NCI-H2196 (cell line): ENCODE results near the gene SMAGP.
"Not testable (repeated sequence)": the region's sequence is repeated elsewhere in the genome, so short reads cannot be mapped to it uniquely, and the experiment has no call there.

Experiments
- DNase-seq: peaks from one replicate; lab custom pipeline; 2025; ENCODE audit not compliant: unreplicated experiment; lab: John Stamatoyannopoulos, UW

Gene SMAGP

DNA sequence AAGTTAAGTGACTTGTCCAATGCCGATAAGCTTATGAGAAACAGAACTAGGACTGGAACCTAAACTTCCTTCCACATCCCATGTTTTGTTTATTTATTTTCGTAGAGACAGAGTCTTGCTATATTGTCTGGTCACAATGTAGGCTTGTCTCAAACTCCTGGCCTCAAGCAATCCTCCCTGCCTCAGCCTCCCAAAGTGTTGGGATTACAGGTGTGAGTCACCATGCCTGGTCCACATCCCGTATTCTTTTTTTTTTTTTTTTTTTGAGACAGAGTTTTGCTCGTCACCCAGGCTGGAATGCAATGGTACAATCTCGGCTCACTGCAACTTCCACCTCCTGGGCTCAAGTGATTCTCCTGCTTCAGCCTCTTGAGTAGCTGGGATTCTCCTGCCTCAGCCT, 43.1 kb downstream of the SMAGP start:
- not testable (repeated sequence) for DNase-seq

DNA sequence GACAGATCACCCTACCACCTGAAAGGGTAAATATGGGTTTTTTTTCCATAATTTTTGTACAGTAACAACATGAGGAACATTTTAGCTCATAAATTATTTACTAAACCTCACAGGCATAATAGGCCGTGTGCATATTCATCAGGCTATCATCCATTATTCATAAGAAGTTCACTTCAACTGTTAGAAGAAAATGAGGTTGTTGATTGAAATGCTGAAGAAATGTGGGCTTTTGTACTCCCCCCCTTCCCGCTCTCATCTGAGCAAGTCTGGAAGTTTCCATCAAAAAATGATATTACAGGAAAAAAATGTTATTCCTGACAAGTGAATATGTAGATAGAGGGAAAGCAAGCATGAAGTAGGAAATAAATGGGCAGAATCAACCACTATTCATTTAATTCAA, 44.4 kb downstream of the SMAGP start:
- DNase-seq: no peak

DNA sequence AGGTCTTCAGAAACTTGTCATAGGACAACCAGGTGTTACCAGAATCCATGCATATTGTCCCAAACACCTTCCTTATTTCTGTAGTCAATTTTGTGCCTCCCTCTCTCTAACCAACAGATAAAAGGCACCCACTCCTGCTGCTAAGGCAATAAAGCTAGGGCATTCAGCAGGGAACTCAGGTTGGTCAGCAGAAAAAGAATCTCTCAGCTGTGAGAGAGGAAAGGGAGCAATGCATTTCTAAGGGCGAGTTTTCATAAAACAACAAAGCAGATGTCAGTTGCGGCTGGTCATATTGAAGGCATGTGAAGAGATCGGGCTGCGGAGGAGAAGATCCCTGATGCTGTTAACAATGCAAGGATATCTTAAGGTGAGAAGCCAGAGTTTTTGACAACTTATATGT, 45.0 kb downstream of the SMAGP start:
- no peak for DNase-seq

DNA sequence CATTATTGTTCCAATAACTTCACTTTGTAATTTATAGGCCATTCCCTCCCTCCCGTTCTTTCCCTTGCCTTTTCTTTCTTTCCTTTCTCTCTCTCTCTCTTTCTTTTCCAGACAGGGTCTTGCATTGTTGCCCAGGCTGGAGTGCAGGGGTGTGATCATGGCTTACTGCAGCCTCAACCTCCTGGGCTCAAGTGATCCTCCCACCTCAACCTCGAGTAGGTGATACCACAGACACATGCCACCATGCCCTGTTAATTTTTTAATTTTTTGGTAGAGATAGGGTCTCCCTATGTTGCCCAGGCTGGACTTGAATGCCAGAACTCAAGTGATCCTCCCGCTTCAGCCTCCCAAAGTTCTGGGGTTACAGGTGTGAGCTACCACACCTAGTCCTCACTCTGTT, 45.6 kb downstream of the SMAGP start:
- DNase-seq: no peak

DNA sequence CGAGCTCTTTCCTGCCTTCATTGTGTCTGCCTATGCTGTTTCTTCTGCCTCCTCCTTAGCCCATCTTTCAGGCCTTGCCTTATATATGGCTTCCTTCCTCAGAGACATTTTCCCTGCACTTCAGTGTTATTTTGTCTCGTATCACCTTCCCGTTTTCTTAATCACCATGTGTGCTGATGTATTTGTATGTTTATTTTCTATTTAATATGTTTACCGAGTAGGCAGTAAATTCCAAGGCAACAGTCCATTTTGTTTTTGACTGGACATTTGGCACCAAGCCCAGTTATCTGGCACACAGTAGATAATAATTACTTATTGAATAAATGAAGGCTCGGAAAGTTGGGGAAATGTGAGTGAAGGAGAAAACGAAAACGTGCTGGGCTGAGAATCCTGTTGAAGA, 47.8 kb downstream of the SMAGP start:
- DNase-seq: peak; percentile 49

DNA sequence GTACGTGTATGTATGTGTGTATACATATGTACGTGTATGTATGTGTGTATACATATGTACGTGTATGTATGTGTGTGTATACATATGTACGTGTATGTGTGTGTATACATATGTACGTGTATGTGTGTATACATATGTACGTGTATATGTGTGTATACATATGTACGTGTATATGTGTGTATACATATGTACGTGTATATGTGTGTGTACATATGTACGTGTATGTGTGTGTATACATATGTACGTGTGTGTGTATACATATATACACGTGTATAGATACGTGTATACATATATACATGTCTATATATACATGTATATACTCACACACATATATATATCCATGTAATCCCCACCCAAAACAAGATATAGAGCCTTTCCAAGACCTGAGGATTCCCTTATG, 50.4 kb downstream of the SMAGP start:
- DNase-seq: not testable (repeated sequence)

DNA sequence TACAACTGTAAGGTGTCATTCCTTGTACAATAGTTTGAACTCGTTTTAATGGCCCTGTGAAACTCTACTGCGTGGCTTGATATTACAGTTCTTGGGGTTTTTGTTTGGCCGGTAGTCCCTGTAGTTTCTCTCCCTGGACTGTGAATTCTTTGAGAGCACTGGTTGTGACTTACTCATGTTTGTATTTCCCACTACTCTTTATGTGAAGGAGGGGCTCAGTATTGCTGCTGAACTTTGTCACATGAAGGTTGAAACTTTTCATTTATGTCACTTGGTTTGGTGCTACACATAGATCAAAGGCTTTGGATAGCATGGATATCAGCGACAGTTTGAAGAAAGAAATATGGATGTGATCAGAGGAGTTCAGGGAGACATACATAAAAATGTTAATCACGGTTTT, 50.9 kb downstream of the SMAGP start:
- no peak for DNase-seq

DNA sequence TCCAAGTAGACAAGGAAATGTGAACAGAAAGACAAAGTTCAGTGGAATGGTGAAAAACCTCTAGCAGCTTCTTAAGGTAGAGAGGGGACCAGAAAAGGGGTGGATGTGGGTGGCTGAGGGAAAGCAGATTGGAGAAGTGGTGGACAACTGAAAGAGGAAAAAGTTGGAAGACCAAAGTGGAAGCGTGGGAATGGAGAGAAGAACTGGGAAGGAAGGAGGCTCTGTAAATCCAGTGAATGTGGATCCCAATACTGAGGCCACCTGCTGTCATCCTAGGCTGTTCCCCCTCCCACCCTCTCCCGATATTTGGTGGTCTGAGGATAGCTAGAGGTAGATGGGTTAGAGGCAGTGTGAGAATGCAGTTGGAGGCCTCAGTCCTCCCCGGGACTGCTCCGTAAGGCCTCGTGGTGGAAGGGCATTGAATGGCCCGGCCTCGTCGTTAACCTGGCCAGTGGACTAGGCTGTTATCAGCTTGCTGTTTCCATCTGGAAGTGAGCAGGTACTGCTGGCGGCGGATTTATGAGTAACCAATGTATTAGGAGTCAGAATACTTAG, 51.5 kb downstream of the SMAGP start:
- peak; percentile 17 for DNase-seq

DNA sequence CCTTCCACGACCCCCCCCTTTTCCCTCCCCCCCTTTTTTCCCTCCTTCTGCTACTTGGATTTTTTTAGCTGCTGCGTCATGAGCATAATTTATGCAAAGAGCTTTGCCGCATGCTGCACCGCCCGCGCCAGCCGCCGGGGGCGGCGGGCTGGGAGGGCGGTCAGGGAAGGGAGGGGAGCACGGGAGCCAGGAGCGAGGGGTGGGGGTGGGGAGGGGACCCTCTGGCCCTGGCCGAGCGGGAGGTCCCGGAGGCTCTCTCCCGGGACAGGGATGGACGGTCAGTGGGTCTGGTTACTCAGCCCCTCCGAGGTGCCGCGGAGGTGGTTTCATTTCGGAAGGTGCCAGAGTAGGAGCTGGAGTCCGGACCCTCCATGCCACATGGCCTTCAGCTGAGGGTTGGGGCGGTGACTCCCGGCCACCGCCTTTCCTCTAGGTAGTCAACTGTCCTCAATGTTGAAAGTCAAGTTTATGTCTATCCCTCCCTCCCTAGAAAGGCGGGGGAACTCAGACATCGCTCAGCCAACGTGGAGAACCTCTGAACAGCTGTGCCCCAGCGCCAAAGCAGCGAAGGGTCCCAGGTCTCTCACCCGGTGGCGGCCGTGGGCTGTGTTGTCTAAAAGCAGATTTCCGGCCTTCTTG, 52.1 kb downstream of the SMAGP start, which contains the start of gene POU6F1:
TSS of gene POU6F1 (minus strand) at position 95 of the 639 bp plus-strand sequence. CDS start 11,226 bp downstream, outside the sequence.
- peak; percentile 74 for DNase-seq

DNA sequence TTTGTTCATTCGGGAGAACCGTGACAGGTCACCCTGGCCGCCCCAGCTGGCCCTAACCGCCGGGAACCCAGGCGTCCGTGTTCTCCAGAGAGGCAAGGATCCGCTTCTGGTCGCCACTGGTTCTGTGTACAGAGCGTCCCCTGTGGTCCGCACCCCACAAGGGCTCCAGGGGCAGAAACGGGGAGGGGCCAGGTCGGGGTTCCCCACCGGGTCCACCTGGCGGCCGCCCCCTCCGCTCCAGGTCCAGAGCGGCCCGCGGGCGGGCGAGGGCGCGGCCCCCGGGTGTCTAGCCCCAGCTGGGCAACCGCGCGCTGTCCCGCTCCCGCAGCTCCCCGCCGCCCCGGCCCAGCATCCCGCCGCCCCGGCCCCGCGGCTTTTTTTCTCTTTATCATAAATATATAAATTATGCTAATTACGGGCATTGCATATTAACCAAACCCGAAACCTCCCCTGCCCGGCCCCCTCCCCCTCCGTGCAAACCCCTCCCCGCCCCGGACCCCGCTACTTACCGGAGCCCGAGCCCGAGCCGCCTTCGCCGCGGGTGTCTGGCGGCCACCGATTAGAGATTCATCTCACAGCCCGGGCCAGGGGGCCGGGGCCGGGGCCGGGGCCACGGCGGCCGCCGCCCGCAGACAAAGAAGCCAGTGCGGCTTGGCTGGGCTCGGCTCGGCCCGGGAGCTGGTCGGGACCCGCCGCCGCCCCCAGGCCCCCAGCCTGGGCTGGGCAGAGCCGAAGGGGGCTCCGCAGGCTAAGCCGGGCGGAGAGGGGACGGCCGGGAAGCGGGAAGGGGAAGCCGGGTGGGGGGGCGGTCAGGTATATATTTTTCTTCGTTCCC, 52.9 kb downstream of the SMAGP start:
- peak; percentile 41 for DNase-seq

DNA sequence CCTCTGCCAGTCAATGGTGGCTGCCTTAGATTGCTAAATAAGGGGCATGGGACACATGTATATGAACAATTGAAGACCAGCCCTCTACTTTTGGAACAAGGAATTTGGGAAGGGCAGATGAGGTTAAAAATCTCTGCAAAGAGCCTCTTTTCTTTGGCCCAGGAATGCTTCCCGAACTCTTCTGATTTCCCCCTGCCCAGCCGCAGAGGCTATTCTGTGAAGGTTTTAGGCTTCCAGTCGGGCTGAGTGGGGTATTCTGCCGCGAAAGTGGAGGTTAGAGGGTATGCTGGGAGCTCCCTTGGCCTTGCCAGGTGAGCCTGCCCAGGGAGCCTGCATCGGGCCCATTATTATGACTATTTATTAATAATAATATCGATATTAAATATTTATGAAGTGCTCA, 53.6 kb downstream of the SMAGP start:
- no peak for DNase-seq

DNA sequence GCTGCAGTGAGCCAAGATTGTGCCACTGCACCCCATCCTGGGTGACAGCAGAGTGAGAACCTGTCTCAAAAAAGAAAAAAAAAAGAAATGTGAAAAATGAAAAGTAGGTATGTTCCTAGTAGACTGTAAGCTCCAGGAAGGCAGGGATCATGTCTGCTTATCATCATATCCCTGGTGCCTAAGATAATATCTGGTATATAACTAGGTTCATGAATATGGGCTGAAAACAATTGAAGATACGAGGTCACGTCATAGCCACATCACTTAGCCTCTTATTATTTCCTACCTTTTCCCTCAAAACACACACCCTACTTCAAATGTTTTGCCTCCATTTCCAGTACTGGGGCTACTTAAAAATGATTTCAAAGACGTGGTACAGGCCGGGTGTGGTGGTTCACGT, 55.3 kb downstream of the SMAGP start:
- no peak for DNase-seq

DNA sequence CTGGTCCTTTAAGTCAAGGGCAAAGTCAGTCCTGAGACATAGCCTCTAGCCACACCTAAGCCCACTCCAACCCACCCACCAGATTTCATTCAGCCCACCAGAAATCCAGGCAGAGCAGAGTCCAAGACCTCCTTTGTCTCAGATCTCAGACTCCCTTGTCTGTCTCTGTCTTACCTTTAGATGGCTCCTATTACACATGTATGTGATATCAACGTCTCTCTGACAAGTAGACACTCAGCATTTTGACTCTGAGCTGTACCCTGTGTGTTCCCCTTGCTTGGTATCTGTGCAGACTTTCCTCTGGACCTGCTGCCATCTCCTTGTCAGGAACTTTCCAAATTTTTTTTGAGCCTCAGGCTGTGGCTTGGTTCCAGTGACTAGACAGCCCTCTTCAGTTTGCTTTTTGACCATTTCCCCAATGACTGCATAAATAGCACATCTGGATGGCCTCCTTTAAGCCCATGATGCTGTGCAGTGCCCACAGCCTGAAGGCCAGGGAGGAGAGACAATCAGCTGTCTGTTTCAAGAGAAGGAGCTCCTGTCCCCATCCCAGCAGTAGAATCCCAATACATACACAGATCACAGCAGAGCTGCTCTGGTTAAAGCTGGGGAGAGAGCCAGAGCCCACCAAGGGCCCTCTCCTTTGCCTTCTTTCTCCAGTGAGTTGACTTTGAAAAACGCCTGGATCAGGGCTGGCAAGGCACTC, 59.4 kb downstream of the SMAGP start:
- no peak for DNase-seq

DNA sequence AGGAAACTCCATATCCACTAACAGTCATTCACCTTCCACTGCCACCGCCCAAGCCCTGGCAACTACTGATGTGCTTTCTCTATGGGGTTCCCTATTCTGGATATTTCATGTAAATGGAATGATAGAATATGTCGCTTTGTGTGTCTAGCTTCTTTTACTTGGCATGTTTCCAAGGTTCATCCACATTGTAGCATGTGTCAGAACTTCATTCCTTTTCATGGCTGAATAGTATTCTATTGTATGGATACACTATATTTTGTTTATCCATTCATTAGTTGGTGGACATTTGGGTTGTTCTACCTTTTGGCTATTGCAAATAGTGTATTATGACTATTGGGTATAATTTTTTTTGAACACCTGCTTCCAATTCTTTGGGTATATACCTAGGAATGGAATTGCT, 61.0 kb downstream of the SMAGP start:
- DNase-seq: no peak

DNA sequence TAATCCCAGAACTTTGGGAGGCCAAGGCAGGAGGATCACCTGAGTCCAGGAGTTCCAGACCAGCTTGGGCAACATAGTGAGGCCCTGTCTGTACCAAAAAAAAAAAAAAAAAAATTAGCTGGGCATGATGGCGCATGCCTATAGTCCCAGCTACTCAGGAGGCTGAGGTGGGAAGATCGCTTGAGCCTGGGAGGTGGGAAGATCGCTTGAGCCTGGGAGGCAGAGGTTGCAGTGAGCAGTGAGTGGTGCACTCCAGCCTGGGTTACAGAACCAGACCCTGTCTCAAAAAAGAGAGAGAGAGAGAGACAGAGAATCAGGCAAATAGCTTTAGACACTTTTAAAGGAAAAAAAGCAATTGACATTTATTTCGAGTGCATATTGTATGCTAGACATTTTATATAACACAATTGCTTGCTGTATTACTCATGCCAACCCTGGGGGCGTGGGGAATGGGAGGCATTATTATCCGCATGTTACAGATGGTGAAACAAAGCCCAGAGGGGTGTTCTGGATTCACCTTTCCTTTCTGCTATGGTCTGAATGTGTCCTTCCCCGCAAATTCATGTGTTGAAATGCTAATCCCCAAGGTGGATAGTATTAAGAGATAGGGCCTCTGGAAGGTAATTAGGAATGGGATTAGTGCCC, 62.1 kb downstream of the SMAGP start:
- no peak for DNase-seq

DNA sequence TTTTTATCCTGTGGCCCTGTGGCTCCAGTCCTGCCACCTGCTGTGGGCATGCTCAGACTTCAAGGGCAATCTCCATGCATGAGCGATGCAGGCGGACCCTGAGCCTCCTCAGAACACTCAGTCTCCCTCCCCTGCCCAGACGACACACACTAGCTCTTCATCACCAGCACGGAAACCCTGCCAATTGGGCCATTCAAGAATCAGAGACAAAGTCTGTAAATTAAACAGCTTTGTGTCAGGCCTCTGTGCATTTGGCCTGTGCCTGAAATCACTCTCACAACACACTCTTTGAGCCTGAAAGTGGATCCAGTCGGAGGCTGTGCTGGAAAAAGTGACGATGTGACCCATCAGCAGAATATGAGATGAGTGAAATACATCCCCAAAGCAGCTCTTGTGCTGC, 64.9 kb downstream of the SMAGP start:
- DNase-seq: no peak

DNA sequence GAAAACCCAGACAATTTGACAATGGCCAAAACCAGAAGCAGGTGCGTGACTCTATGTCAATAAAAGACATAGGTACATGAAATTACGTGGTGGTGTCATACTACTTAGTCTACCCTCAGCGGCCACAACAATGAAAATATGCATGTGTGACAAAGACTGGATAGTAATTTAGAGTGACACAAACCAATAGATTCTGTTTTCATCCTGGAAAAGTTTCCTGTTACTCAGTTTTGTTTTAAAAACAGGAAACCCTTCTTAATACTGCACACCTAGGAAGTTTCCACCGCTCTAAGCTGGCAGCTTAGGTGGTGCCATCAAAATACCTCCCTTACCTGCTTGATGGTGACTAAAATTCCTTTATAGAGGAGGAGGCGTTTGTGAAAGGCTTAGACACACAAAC, 67.5 kb downstream of the SMAGP start:
- DNase-seq: no peak

DNA sequence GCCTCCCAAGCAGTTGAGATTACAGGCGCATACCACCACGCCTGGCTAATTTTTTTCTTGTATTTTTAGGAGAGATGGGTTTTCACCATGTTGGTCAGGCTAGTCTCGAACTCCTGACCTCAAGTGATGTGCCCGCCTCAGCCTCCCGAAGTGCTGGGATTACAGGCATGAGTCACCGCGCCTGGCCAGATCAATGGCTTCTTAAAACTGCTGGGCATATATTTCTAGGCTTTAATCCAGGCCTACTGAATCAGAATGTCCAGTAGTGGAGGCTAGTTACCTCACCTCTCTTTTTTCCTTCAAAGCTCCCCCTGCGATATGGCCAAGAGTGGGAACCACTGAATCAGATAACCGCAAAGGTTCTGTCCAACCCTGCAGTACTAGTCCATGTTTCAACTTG, 69.4 kb downstream of the SMAGP start:
- no peak for DNase-seq

DNA sequence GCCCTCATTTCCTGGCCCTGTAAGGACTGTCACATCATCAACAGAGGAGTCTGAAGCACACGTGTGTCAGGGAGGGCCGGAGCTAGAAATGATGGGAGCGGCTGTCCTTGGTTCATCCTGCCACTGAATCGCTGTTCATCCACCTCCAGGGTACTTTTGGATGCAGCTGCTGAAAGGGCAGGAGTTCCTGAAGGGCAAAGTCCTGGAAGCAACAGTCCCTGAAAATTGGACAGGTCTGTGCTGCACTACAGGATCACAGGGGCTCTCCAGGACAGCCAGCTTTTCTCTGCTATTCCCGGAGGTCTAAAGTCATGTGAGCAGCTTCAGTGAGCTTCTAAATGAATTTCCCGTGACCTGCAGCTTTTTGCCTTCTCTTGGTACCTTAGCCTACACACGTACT, 70.1 kb downstream of the SMAGP start:
- no peak for DNase-seq

DNA sequence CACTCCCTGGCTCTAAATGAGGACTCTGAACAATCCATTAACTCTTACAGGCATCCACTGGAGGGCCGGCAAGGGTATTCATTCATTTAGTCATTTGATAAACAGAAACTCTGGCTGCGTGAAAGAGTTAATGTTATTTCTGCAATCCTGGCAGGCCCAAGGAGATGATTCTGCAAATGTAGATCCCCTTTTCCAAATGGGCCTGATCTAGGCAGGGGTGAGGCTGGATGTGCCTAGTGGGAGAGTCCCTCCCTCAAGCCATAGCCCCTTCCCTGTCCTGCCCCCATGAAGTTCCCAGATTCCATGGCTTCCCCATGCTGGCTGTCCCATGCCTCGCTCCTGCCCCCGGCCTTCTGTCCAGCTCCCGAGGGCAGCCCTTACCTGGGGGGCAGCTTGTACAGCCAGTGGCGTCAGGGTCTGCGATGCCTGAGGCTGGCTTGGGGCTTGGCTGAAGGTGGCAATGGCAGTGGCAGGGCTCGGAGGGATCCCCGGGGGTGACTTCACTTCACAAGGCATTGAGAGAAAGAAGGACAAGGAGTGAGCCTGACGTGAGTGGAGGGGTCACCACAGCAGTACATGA, 70.8 kb downstream of the SMAGP start:
- DNase-seq: no peak
